Measurements from ENCODE around the gene REG3A.

REG3A gene

DNA sequence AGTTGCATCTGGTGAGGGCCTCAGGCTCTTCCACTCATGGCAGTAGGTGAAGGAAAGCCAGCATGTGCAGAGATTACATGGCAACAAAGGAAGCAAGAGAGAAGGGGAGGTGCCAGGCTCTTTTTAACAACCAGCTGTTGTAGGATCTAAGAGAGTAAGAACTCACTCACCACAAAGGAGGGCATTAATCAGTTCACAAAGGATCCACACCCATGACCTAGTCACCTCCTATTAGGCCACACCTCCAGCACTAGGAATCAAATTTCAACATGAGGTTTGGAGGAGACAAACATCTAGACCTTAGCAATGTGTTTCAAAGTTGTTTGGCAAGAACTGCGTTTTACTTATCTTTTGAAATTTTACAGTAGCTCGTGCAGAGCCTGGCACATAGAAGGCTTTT lies 20.5 kb upstream of the REG3A start:
- no peak overlapping the region for H3K4me2 ChIP-seq (ENCODE audit: low read length)
- peak; percentile 3 for DNase-seq
- no peak overlapping the region for H4K8ac ChIP-seq (ENCODE audit: low read depth, low read length)
- H2BK15ac ChIP-seq (replicated peaks; ENCODE audit: low read depth), result no peak overlapping the region
- H3K27ac ChIP-seq (ENCODE audit: low read depth, low read length), result no peak overlapping the region
- no peaks in the 10 kb centered on the region for H3K79me1 ChIP-seq (ENCODE audit: low read length)
- H2BK120ac ChIP-seq (ENCODE audit: low read depth, low read length), result no peak overlapping the region
- H3K18ac ChIP-seq (ENCODE audit: low read length), result no peak overlapping the region
- no peak overlapping the region for H3K23ac ChIP-seq (ENCODE audit: low read length)
- H3K56ac ChIP-seq (ENCODE audit: low read length), result no peak overlapping the region
- H3K4me1 ChIP-seq (ENCODE audit: control insufficient read depth, low read depth, low read length), result no peaks in the 10 kb centered on the region
- no peak overlapping the region for H2BK5ac ChIP-seq (ENCODE audit: low read length)
- no peak overlapping the region for H3K4me3 ChIP-seq (ENCODE audit: low read length)
- H2AK5ac ChIP-seq (ENCODE audit: low read length), result no peak overlapping the region
- H3K36me3 ChIP-seq (ENCODE audit: control insufficient read depth, insufficient read depth, low read length), result no peaks in the 10 kb centered on the region
- H3K4ac ChIP-seq (ENCODE audit: low read depth, low read length), result no peak overlapping the region
- no peaks in the 10 kb centered on the region for H3K79me2 ChIP-seq (ENCODE audit: control insufficient read depth, insufficient read depth, low read length)
- H4K5ac ChIP-seq (ENCODE audit: low read length), result no peak overlapping the region
- no peaks in the 10 kb centered on the region for H3K27me3 ChIP-seq (ENCODE audit: insufficient read depth, low read length, poor library complexity)
- no peak overlapping the region for H3K9ac ChIP-seq (ENCODE audit: low read length)
- WGBS (ENCODE audit: extremely low coverage, insufficient coverage, low lambda C conversion rate), result no CpG with 5 or more reads among the region's 2 CpGs

DNA sequence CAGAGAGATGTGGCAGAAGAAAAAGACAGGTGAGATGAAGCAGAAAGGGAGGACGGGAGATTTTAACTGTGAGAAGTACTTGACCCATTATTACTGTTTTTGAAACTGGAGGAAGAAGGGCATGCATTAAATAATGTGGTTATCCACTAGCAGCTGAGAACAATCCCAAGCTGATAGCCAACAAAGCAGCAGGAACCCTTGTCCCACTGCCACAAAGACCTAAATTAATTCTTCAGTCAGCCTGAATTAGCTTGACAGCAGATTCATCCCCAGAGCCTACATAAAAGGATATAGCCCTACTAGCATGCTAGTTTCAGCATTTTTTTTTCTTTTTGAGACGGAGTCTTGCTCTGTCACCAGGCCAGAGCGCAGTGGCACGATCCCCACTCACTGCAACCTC lies 19.5 kb upstream of the REG3A start:
- Histone ChIP-seq H3K4me3 (ENCODE audit: low read length) (no peak overlapping the region), H3K9ac (ENCODE audit: low read length) (no peak overlapping the region), H4K5ac (ENCODE audit: low read length) (no peak overlapping the region), H3K36me3 (ENCODE audit: control insufficient read depth, insufficient read depth, low read length) (no peaks in the 10 kb centered on the region), H3K27me3 (ENCODE audit: insufficient read depth, low read length, poor library complexity) (no peaks in the 10 kb centered on the region), H3K4me1 (ENCODE audit: control insufficient read depth, low read depth, low read length) (no peaks in the 10 kb centered on the region), H2AK5ac (ENCODE audit: low read length) (no peak overlapping the region), H3K79me2 (ENCODE audit: control insufficient read depth, insufficient read depth, low read length) (no peaks in the 10 kb centered on the region), H3K56ac (ENCODE audit: low read length) (no peak overlapping the region), H3K27ac (ENCODE audit: low read depth, low read length) (no peak overlapping the region), H3K79me1 (ENCODE audit: low read length) (no peaks in the 10 kb centered on the region), H4K8ac (ENCODE audit: low read depth, low read length) (no peak overlapping the region), H2BK15ac (replicated peaks; ENCODE audit: low read depth) (no peak overlapping the region), H3K23ac (ENCODE audit: low read length) (no peak overlapping the region), H3K4me2 (ENCODE audit: low read length) (no peak overlapping the region), H3K4ac (ENCODE audit: low read depth, low read length) (no peak overlapping the region), H3K18ac (ENCODE audit: low read length) (no peak overlapping the region), H2BK5ac (ENCODE audit: low read length) (no peak overlapping the region), H2BK120ac (ENCODE audit: low read depth, low read length) (no peak overlapping the region)
- no peak for DNase-seq
- WGBS (ENCODE audit: extremely low coverage, insufficient coverage, low lambda C conversion rate), result no CpG with 5 or more reads among the region's 4 CpGs

DNA sequence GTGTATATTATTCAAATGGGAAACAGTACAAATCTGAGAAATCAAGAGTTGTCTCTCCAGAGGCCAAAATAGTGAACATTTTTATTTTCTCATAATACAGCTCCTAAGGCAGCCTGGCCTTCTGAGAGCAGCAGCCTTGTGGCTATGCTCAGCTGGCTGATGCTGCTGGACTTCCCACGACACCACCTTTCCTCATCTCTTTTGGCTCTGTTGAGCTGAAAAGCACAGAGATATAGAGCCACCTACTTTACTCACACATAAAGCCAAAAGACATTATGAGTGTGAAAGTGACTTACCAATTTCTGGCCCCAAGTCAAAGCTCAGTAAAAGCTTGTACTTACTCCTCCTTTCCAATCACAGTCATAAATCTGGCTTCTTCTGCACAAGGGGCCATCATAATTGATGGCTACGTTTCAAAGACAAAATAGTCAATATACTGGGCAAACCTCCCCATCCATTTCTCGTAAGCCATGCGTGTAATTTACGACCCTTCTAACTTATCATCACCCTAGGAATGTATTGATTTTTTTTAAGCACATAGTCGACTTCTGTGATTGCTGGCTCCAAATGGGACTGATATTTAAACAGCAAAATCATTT lies 18.6 kb upstream of the REG3A start:
- Histone ChIP-seq H3K27ac (ENCODE audit: low read depth, low read length) (no peak overlapping the region), H3K4ac (ENCODE audit: low read depth, low read length) (no peak overlapping the region), H2BK120ac (ENCODE audit: low read depth, low read length) (no peak overlapping the region), H3K23ac (ENCODE audit: low read length) (no peak overlapping the region), H3K56ac (ENCODE audit: low read length) (no peak overlapping the region), H3K18ac (ENCODE audit: low read length) (no peak overlapping the region), H3K79me2 (ENCODE audit: control insufficient read depth, insufficient read depth, low read length) (no peaks in the 10 kb centered on the region), H2BK15ac (replicated peaks; ENCODE audit: low read depth) (no peak overlapping the region), H3K4me3 (ENCODE audit: low read length) (no peak overlapping the region), H4K8ac (ENCODE audit: low read depth, low read length) (no peak overlapping the region), H3K4me1 (ENCODE audit: control insufficient read depth, low read depth, low read length) (no peaks in the 10 kb centered on the region), H3K4me2 (ENCODE audit: low read length) (no peak overlapping the region), H2AK5ac (ENCODE audit: low read length) (no peak overlapping the region), H3K79me1 (ENCODE audit: low read length) (no peaks in the 10 kb centered on the region), H2BK5ac (ENCODE audit: low read length) (no peak overlapping the region), H4K5ac (ENCODE audit: low read length) (no peak overlapping the region), H3K36me3 (ENCODE audit: control insufficient read depth, insufficient read depth, low read length) (no peaks in the 10 kb centered on the region), H3K9ac (ENCODE audit: low read length) (no peak overlapping the region), H3K27me3 (ENCODE audit: insufficient read depth, low read length, poor library complexity) (no peaks in the 10 kb centered on the region)
- DNase-seq, result no peak
- WGBS (ENCODE audit: extremely low coverage, insufficient coverage, low lambda C conversion rate), result no CpG with 5 or more reads among the region's 6 CpGs

DNA sequence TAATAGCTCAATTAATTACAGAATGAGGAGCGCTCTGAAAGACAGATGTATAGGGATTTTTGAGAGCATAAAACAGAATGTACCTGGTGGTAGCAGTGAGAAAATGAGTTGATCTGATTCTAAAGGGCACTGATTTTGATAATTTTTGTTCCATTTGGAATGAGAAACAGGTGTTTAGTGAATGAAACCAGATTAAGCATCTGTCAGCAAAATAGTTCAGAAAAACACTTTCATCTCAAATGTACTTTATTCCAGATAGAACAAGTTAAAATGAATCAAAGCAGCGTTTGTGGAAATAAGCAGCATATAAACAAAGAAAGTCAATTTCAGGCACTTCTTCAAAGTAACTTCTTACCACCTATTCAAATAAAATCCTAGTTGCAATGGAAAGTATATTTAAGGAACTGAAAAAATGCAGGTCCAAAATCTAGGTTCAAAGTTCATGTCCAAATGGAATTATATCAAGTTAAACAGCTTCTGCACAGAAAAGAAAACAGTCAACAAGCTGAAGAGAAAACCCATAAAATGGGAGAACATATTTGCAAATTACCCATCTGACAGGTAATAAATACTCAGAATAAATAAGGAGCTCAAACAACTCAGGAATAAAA lies 11.9 kb upstream of the REG3A start:
- Histone ChIP-seq H3K23ac (ENCODE audit: low read length) (no peak overlapping the region), H3K79me1 (ENCODE audit: low read length) (no peaks in the 10 kb centered on the region), H3K4me1 (ENCODE audit: control insufficient read depth, low read depth, low read length) (no peaks in the 10 kb centered on the region), H3K9ac (ENCODE audit: low read length) (no peak overlapping the region), H3K79me2 (ENCODE audit: control insufficient read depth, insufficient read depth, low read length) (no peaks in the 10 kb centered on the region), H2BK15ac (replicated peaks; ENCODE audit: low read depth) (no peak overlapping the region), H2BK120ac (ENCODE audit: low read depth, low read length) (no peak overlapping the region), H2BK5ac (ENCODE audit: low read length) (no peak overlapping the region), H3K27ac (ENCODE audit: low read depth, low read length) (no peak overlapping the region), H3K4ac (ENCODE audit: low read depth, low read length) (no peak overlapping the region), H2AK5ac (ENCODE audit: low read length) (no peak overlapping the region), H4K8ac (ENCODE audit: low read depth, low read length) (no peak overlapping the region), H3K27me3 (ENCODE audit: insufficient read depth, low read length, poor library complexity) (no peaks in the 10 kb centered on the region), H3K56ac (ENCODE audit: low read length) (no peak overlapping the region), H3K18ac (ENCODE audit: low read length) (no peak overlapping the region), H3K4me2 (ENCODE audit: low read length) (no peak overlapping the region), H3K36me3 (ENCODE audit: control insufficient read depth, insufficient read depth, low read length) (no peaks in the 10 kb centered on the region), H3K4me3 (ENCODE audit: low read length) (no peak overlapping the region), H4K5ac (ENCODE audit: low read length) (no peak overlapping the region)
- WGBS (ENCODE audit: extremely low coverage, insufficient coverage, low lambda C conversion rate), result no CpG with 5 or more reads among the region's 2 CpGs
- DNase-seq, result no peak

DNA sequence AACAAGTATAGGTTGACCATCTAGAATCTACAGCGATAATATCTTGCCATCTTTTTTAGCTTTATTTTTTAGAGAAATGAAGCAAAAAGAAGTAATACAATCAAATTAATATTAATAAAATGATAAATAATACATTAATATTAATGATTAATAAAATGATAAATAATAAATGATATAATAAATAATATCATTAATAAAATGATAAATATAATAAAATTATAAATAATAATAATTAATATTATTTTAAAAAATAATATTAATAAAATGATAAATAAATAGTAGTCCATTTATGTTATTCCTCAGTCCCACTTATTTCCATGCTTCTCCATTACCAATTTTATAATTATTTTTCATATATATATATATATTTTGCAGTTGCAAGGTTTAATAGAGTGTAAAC lies 3.2 kb upstream of the REG3A start:
- H3K79me1 ChIP-seq (ENCODE audit: low read length), result no peaks in the 10 kb centered on the region
- no peak overlapping the region for H3K4me3 ChIP-seq (ENCODE audit: low read length)
- H2AK5ac ChIP-seq (ENCODE audit: low read length), result no peak overlapping the region
- no peaks in the 10 kb centered on the region for H3K4me1 ChIP-seq (ENCODE audit: control insufficient read depth, low read depth, low read length)
- WGBS (ENCODE audit: extremely low coverage, insufficient coverage, low lambda C conversion rate), result no CpG with 5 or more reads among the region's 1 CpG
- H3K4ac ChIP-seq (ENCODE audit: low read depth, low read length), result no peak overlapping the region
- H3K79me2 ChIP-seq (ENCODE audit: control insufficient read depth, insufficient read depth, low read length), result no peaks in the 10 kb centered on the region
- no peak overlapping the region for H4K8ac ChIP-seq (ENCODE audit: low read depth, low read length)
- H2BK120ac ChIP-seq (ENCODE audit: low read depth, low read length), result no peak overlapping the region
- H3K56ac ChIP-seq (ENCODE audit: low read length), result no peak overlapping the region
- H3K27ac ChIP-seq (ENCODE audit: low read depth, low read length), result no peak overlapping the region
- no peak overlapping the region for H4K5ac ChIP-seq (ENCODE audit: low read length)
- H2BK15ac ChIP-seq (replicated peaks; ENCODE audit: low read depth), result no peak overlapping the region
- no peak overlapping the region for H3K23ac ChIP-seq (ENCODE audit: low read length)
- H3K36me3 ChIP-seq (ENCODE audit: control insufficient read depth, insufficient read depth, low read length), result no peaks in the 10 kb centered on the region
- no peak overlapping the region for H2BK5ac ChIP-seq (ENCODE audit: low read length)
- H3K4me2 ChIP-seq (ENCODE audit: low read length), result no peak overlapping the region
- H3K18ac ChIP-seq (ENCODE audit: low read length), result no peak overlapping the region
- no peaks in the 10 kb centered on the region for H3K27me3 ChIP-seq (ENCODE audit: insufficient read depth, low read length, poor library complexity)
- no peak overlapping the region for H3K9ac ChIP-seq (ENCODE audit: low read length)
- DNase-seq, result no peak

DNA sequence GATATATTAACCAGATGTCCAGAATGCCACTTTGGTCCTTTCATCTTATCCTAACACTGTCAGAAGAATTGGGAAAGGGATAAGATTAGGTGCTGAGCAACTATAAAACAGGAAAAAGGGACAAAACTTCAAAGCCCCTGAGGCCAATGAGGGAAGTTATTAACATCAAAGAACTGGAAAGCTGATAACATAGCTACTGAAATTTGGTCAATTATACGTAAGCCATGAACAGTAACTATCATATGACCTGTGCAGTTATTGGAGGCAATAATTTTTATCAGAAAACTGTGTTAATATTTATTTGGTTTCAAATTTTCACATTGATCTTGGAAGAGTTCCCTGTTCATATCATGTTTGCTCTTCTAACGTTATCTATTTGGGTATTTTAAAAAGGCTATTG lies 2.6 kb upstream of the REG3A start:
- H2BK5ac ChIP-seq (ENCODE audit: low read length), result no peak overlapping the region
- H3K4me1 ChIP-seq (ENCODE audit: control insufficient read depth, low read depth, low read length), result no peaks in the 10 kb centered on the region
- no peak overlapping the region for H2BK15ac ChIP-seq (replicated peaks; ENCODE audit: low read depth)
- no peaks in the 10 kb centered on the region for H3K79me2 ChIP-seq (ENCODE audit: control insufficient read depth, insufficient read depth, low read length)
- H3K4me2 ChIP-seq (ENCODE audit: low read length), result no peak overlapping the region
- H3K27me3 ChIP-seq (ENCODE audit: insufficient read depth, low read length, poor library complexity), result no peaks in the 10 kb centered on the region
- no peak overlapping the region for H4K5ac ChIP-seq (ENCODE audit: low read length)
- peak; percentile 32 for DNase-seq
- no peak overlapping the region for H4K8ac ChIP-seq (ENCODE audit: low read depth, low read length)
- H3K27ac ChIP-seq (ENCODE audit: low read depth, low read length), result no peak overlapping the region
- no peak overlapping the region for H3K9ac ChIP-seq (ENCODE audit: low read length)
- no peak overlapping the region for H3K4me3 ChIP-seq (ENCODE audit: low read length)
- H3K56ac ChIP-seq (ENCODE audit: low read length), result no peak overlapping the region
- no peak overlapping the region for H3K23ac ChIP-seq (ENCODE audit: low read length)
- no peak overlapping the region for H2AK5ac ChIP-seq (ENCODE audit: low read length)
- no peak overlapping the region for H2BK120ac ChIP-seq (ENCODE audit: low read depth, low read length)
- H3K4ac ChIP-seq (ENCODE audit: low read depth, low read length), result no peak overlapping the region
- no peaks in the 10 kb centered on the region for H3K79me1 ChIP-seq (ENCODE audit: low read length)
- WGBS (ENCODE audit: extremely low coverage, insufficient coverage, low lambda C conversion rate), result no CpG with 5 or more reads among the region's 2 CpGs
- H3K36me3 ChIP-seq (ENCODE audit: control insufficient read depth, insufficient read depth, low read length), result no peaks in the 10 kb centered on the region
- no peak overlapping the region for H3K18ac ChIP-seq (ENCODE audit: low read length)
